Nephron (organoid): ENCODE data around the gene IMPDH1.

ENCODE experiments used
- H3K27ac Mint-ChIP-seq, 3 experiments: 2 replicates each; pipeline ENCODE4 v1.8.0; 2020; ENCODE audit warnings: mixed read lengths in 3 of 3, mild to moderate bottlenecking in 2 of 3, moderate library complexity in 1 of 3
- H3K27me3 Mint-ChIP-seq: 2 replicates; pipeline ENCODE4 v1.8.0; 2021; ENCODE audit warnings: low read depth, mild to moderate bottlenecking, moderate library complexity, mixed read lengths
- H3K36me3 Mint-ChIP-seq: 2 replicates; pipeline ENCODE4 v1.8.0; 2020; ENCODE audit warnings: low read depth, mixed read lengths
- H3K4me1 Mint-ChIP-seq: 2 replicates; pipeline ENCODE4 v1.8.0; 2020; ENCODE audit warnings: mixed read lengths
- H3K4me3 Mint-ChIP-seq, 3 experiments: 2 replicates each; pipeline ENCODE4 v1.8.0; 2020; ENCODE audit warnings: mild to moderate bottlenecking in 3 of 3, mixed read lengths in 3 of 3, moderate library complexity in 2 of 3
- H3K9me3 Mint-ChIP-seq: 2 replicates; pipeline ENCODE4 v1.8.0; 2020; ENCODE audit warnings: mixed read lengths
- TF ChIP-seq, protein P1 (sequence below), 3 experiments: fragments of 200-600 bp; sonication (generic); IDR thresholded peaks; one replicate each; pipeline ENCODE4 v1.5.0; 2021; ENCODE audit warnings: antibody characterized with exemption in 3 of 3; ENCODE audit not compliant: unreplicated experiment in 3 of 3

The IMPDH1 gene

DNA sequence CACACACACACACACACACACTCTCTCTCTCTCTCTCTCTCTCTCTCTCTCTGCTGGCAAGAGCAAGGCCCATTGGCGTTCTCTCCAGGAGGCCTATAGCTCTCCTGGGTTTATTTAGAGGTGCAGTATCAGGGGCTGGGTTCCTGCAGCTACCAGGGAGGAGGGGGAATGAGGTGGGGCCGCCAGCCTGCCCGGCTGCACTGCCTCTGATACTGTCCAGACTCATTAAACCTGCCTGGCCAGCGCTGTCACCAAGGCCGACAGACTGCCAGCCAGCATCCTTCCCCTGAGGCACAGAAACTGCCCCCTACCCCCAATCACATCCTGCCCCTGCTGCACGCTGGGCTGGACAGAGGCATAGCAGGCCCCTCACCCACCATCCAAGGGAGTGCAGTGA lies 52.6 kb downstream of the IMPDH1 start:
- Mint-ChIP-seq H3K4me1 (peaks cover 21% of the 10 kb centered on the region), H3K9me3 (no peaks in the 10 kb centered on the region), H3K36me3 (no peaks in the 10 kb centered on the region), H3K4me3 (no peak overlapping the region), H3K27me3 (peaks cover 36% of the 10 kb centered on the region), H3K27ac (peak overlapping the region in 2 of 3 experiments; percentile 21 to 87)
- TF ChIP-seq, protein P1, sequence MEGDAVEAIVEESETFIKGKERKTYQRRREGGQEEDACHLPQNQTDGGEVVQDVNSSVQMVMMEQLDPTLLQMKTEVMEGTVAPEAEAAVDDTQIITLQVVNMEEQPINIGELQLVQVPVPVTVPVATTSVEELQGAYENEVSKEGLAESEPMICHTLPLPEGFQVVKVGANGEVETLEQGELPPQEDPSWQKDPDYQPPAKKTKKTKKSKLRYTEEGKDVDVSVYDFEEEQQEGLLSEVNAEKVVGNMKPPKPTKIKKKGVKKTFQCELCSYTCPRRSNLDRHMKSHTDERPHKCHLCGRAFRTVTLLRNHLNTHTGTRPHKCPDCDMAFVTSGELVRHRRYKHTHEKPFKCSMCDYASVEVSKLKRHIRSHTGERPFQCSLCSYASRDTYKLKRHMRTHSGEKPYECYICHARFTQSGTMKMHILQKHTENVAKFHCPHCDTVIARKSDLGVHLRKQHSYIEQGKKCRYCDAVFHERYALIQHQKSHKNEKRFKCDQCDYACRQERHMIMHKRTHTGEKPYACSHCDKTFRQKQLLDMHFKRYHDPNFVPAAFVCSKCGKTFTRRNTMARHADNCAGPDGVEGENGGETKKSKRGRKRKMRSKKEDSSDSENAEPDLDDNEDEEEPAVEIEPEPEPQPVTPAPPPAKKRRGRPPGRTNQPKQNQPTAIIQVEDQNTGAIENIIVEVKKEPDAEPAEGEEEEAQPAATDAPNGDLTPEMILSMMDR (IDR thresholded peaks at IDR 0.05; ENCODE audit: unreplicated experiment in 3 of 3): no peak

DNA sequence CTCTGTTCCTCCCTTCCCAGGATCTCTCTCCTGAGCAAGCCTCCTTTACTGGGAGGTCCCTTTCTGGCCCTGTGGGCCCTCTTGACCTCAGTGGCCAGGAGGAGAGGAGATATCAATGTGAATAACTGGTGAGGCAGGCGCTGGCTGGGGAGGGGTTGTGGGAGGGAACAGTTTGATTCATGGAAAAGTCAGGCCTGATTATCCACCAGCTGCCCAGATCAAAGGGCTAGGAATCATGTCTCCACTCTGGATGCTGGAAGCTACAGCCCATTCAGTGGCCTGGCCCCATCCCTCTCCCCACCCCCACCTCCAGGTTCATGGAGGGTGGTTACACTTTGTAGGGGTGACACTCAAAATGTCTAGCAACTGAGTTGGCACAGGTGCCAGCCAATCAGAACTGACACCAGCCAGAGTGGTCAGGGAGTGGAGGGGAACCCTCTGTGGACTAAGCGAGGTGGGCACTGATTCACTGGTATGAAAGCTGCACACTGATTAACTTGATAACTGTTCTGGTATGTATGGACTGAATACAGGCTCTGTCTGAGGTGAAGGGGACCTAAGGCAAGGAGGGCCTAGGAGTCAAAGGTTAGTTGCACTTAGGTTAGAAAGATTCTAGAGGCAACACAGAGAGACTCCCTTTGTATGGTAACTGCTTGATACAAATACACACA lies 53.1 kb downstream of the IMPDH1 start:
- TF ChIP-seq, protein P1 (IDR thresholded peaks at IDR 0.05; ENCODE audit: unreplicated experiment in 3 of 3): no peak
- peak overlapping the region in 2 of 3 experiments; percentile 21 to 87 for H3K27ac Mint-ChIP-seq
- H3K4me1 Mint-ChIP-seq: peaks cover 17% of the 10 kb centered on the region
- no peak overlapping the region for H3K4me3 Mint-ChIP-seq
- no peaks in the 10 kb centered on the region for H3K9me3 Mint-ChIP-seq
- no peaks in the 10 kb centered on the region for H3K36me3 Mint-ChIP-seq
- H3K27me3 Mint-ChIP-seq: peaks cover 31% of the 10 kb centered on the region

DNA sequence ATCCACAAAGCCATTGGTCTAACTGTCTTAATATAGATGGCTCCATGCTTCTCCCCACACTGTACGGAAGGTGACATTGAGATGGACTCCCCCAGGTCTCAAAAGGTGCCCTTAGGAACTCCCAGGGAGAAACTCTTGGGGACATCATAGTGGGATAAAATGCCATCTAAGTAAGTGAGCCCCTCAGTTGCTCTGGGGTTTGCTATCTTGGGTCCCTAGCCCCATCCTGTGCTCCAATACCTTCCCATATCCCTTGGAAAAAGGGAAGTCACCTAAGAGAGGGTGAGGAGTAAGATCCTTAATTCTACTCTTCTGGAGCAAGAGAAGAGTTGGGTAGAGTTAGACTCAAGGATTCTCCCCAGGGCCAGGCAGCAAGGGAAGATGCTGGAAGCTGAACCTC lies 56.2 kb downstream of the IMPDH1 start:
- Mint-ChIP-seq H3K9me3 (no peaks in the 10 kb centered on the region), H3K36me3 (no peaks in the 10 kb centered on the region), H3K27me3 (peaks cover 27% of the 10 kb centered on the region), H3K4me3 (no peak overlapping the region), H3K27ac (no peak overlapping the region), H3K4me1 (peaks cover 19% of the 10 kb centered on the region)
- TF ChIP-seq, protein P1 (IDR thresholded peaks at IDR 0.05; ENCODE audit: unreplicated experiment in 3 of 3): no peak

DNA sequence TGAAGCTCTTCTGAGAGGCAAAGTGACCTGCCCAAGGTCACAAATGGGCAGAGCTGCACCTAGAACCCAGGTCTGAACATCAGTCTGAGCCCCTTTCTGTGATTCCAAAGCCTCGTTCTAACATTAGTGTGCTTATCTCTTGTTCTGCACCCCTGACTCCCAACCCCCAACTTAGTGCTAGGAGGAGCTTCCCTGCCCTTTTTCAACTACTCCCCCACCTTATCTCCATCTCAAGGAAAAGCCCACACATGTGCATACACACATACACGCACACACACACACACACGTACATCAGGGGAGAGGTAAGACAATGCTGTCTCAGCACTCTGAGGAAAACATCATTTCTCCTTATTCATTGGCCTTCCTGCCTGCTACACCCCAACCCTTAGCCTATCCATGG lies 56.6 kb downstream of the IMPDH1 start:
- TF ChIP-seq, protein P1 (IDR thresholded peaks at IDR 0.05; ENCODE audit: unreplicated experiment in 3 of 3): no peak
- Mint-ChIP-seq H3K4me3 (no peak overlapping the region), H3K36me3 (no peaks in the 10 kb centered on the region), H3K27me3 (peaks cover 22% of the 10 kb centered on the region), H3K9me3 (no peaks in the 10 kb centered on the region), H3K27ac (no peak overlapping the region), H3K4me1 (peaks cover 18% of the 10 kb centered on the region)

DNA sequence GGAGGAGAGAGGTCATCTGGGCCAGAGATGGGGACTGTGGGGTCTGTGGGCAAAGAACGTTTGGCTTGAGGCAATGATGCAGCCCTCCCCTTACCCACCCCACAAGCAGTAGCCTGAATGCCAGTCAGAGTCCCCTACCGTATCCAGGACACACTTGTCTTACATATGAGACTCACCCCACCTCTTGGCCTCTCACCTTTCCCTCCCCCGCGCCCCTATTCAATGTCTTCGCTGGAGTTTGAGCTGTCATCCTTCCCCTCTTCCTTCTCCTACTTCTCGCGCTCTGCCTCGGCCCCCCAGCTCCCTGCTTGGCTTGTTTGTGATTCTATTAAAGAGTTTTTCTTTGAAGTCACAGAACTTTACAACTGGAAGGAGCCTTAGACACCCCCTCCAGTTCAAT lies 57.1 kb downstream of the IMPDH1 start:
- no peak overlapping the region for H3K4me3 Mint-ChIP-seq
- TF ChIP-seq, protein P1 (IDR thresholded peaks at IDR 0.05; ENCODE audit: unreplicated experiment in 3 of 3): no peak
- H3K36me3 Mint-ChIP-seq: no peaks in the 10 kb centered on the region
- no peak overlapping the region for H3K27ac Mint-ChIP-seq
- H3K27me3 Mint-ChIP-seq: peaks cover 19% of the 10 kb centered on the region
- peaks cover 21% of the 10 kb centered on the region for H3K4me1 Mint-ChIP-seq
- H3K9me3 Mint-ChIP-seq: no peaks in the 10 kb centered on the region

DNA sequence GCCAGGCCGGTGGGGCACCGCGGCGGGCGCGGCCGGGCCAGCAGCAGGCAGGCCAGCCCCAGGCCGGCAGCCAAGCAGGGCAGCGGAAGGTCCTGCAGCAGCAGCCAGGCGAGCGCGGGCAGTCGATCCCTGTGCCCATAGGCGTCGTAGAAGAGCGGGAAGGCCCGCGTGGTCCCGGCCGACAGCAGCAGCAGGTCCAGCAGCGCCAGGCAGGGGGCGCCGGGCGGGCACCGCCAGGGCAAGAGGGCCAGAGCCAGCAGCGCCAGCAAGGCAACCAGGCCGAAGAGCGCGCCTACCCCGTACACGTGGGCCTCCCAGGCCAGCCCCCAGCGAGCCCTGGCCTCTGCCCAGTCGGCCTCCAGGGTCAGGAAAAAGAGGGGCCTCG lies 57.6 kb downstream of the IMPDH1 start:
- H3K4me1 Mint-ChIP-seq: peaks cover 22% of the 10 kb centered on the region
- H3K9me3 Mint-ChIP-seq: no peaks in the 10 kb centered on the region
- H3K4me3 Mint-ChIP-seq: no peak overlapping the region
- peaks cover 19% of the 10 kb centered on the region for H3K27me3 Mint-ChIP-seq
- H3K36me3 Mint-ChIP-seq: no peaks in the 10 kb centered on the region
- TF ChIP-seq, protein P1 (IDR thresholded peaks at IDR 0.05; ENCODE audit: unreplicated experiment in 3 of 3): no peak
- H3K27ac Mint-ChIP-seq: no peak overlapping the region
